Measurements from ENCODE around the gene ACOT7.

- TF ChIP-seq CTCF (IDR thresholded peaks at IDR 0.05) (peak; percentile 73), REST (IDR thresholded peaks at IDR 0.05; ENCODE audit: insufficient read depth in 1 of 2, low read depth in 2 of 2, low read length in 1 of 2) (no peak)
These were observed 46.9 kb upstream of the ACOT7 start for GRCh38 chr1:6440198-6441126.

Data from Panc1 (cell line).